HepG2 (cell line): ENCODE measurements around the gene CYSLTR1. TPM values are rescaled to one million over a fixed set of nuclear protein-coding genes. Genes with fewer than 3 reads are reported as not detected.

Source experiments
- ATAC-seq: fragments of 200-7000 bp; cut with Tn5 transposase; 3 replicates; pipeline ENCODE4 v1.9.1; 2020; ENCODE audit warnings: mild to moderate bottlenecking, moderate library complexity
- BruUV-seq: library from RNA; stranded (reverse); fragments of 400-500 nt; replicated peaks from 2 replicates; lab custom pipeline; 2021; lab: Mats Ljungman, UMichigan
- CTCF ChIA-PET: fragments of 300-600 bp; formaldehyde crosslinking; extraction: SDS; loops from one replicate; lab custom pipeline; 2021; ENCODE audit warnings: low total read pairs, inconsistent platforms, low intra/inter-chr PET ratio; lab: Yijun Ruan, JAX
- POLR2A ChIA-PET: fragments of 350-600 bp; sonication (Branson Sonifier 250); formaldehyde crosslinking; loops from one replicate; lab custom pipeline; 2020; ENCODE audit warnings: antibody characterized with exemption, inconsistent platforms; lab: Yijun Ruan, JAX
- DNase-seq: peaks from one replicate; pipeline ENCODE4 v3.0.0-alpha.2; 2015; ENCODE audit warnings: low spot score
- FAIRE-seq: peaks from 3 replicates; lab custom pipeline; 2011; peaks lifted over from hg19 to GRCh38; lab: Jason Lieb, UNC
- H2AFZ ChIP-seq: one replicate; pipeline ENCODE4 v1.6.1; 2011; ENCODE audit warnings: low read length, inconsistent platforms
- H3K27ac ChIP-seq: fragments of 300-600 bp; 3 replicates; pipeline ENCODE4 v1.8.0; 2011; ENCODE audit warnings: mixed run types, mild to moderate bottlenecking, mixed read lengths, low read length, inconsistent platforms; ENCODE audit not compliant: insufficient read depth; ENCODE audit errors: extremely low read length
- H3K27me3 ChIP-seq, 2 experiments: fragments of 200-600 bp in 1 of 2; 2 replicates in 1 of 2; 3 replicates in 1 of 2; pipeline versions ENCODE4 v1.6.0 to v1.8.0; 2011; ENCODE audit warnings: low read length in 2 of 2, mild to moderate bottlenecking in 2 of 2, moderate library complexity in 2 of 2, inconsistent platforms in 1 of 2; ENCODE audit not compliant: insufficient read depth in 2 of 2, control insufficient read depth in 1 of 2
- H3K36me3 ChIP-seq, 2 experiments: fragments of 200-600 bp in 1 of 2; replicated peaks in 1 of 2; 2 replicates in 1 of 2; 3 replicates in 1 of 2; pipeline versions ENCODE4 v1.5.1 to v1.8.0; 2011; ENCODE audit warnings: low read length in 2 of 2, inconsistent platforms in 1 of 2; ENCODE audit not compliant: insufficient read depth in 2 of 2, control insufficient read depth in 1 of 2
- H3K4me1 ChIP-seq: 2 replicates; pipeline ENCODE4 v1.5.1; 2012; ENCODE audit warnings: low read length, inconsistent platforms; ENCODE audit not compliant: insufficient read depth
- H3K4me2 ChIP-seq: 2 replicates; pipeline ENCODE4 v1.6.0; 2011; ENCODE audit warnings: low read depth, low read length, inconsistent platforms
- H3K4me3 ChIP-seq, 3 experiments: fragments of 200-600 bp in 1 of 3; sonication (generic), shearing (Covaris generic) in 1 of 3; replicated peaks in 1 of 3; 2 replicates each; pipeline ENCODE4 v1.5.1; 2011 to 2016; ENCODE audit warnings: low read length in 3 of 3, inconsistent platforms in 2 of 3, low read depth in 2 of 3, mild to moderate bottlenecking in 2 of 3, control low read depth in 1 of 3, mixed read lengths in 1 of 3; ENCODE audit not compliant: insufficient read depth in 1 of 3
- H3K79me2 ChIP-seq: one replicate; pipeline ENCODE4 v1.6.1; 2011; ENCODE audit warnings: low read length, inconsistent platforms; ENCODE audit not compliant: insufficient read depth
- H3K9ac ChIP-seq: 2 replicates; pipeline ENCODE4 v1.6.0; 2011; ENCODE audit warnings: mild to moderate bottlenecking, low read depth, low read length, inconsistent platforms; ENCODE audit not compliant: insufficient read depth
- H3K9me3 ChIP-seq: 2 replicates; pipeline ENCODE4 v1.5.1; 2012; ENCODE audit warnings: mild to moderate bottlenecking, low read length
- H4K20me1 ChIP-seq: 2 replicates; pipeline ENCODE4 v1.6.0; 2011; ENCODE audit warnings: inconsistent platforms, mild to moderate bottlenecking, low read length, moderate library complexity; ENCODE audit not compliant: insufficient read depth
- ARNT2 ChIP-seq: sonication (generic); formaldehyde crosslinking; IDR thresholded peaks from 2 replicates; pipeline ENCODE4 v1.8.0; 2022; ENCODE audit warnings: mild to moderate bottlenecking, low read depth, missing genetic modification reagents, moderate library complexity
- HOXA5 ChIP-seq: sonication (generic); formaldehyde crosslinking; IDR thresholded peaks from 2 replicates; pipeline ENCODE4 v1.4.0; 2020; ENCODE audit warnings: missing genetic modification reagents
- KDM3A ChIP-seq: IDR thresholded peaks from 2 replicates; pipeline ENCODE4 v1.6.1; 2018; ENCODE audit warnings: low read depth, missing compliant biosample characterization
- MLLT10 ChIP-seq: sonication (generic); formaldehyde crosslinking; IDR thresholded peaks from 2 replicates; pipeline ENCODE4 v1.4.0; 2020; ENCODE audit warnings: missing genetic modification reagents
- NONO ChIP-seq, 2 experiments: fragments of 450-650 bp in 1 of 2; sonication (generic) in 1 of 2; formaldehyde crosslinking in 1 of 2; IDR thresholded peaks in 1 of 2; conservative IDR thresholded peaks in 1 of 2; 2 replicates each; pipeline versions ENCODE4 v1.6.1 to v1.8.0; 2017 to 2022; ENCODE audit warnings: mild to moderate bottlenecking in 1 of 2, missing genetic modification reagents in 1 of 2, moderate library complexity in 1 of 2
- RXRA ChIP-seq: sonication (generic); formaldehyde crosslinking; IDR thresholded peaks from 2 replicates; pipeline ENCODE4 v1.5.1; 2020; ENCODE audit warnings: missing genetic modification reagents
- TSC22D2 ChIP-seq: sonication (generic); formaldehyde crosslinking; IDR thresholded peaks from 2 replicates; pipeline ENCODE4 v1.5.1; 2020; ENCODE audit warnings: missing genetic modification reagents, mild to moderate bottlenecking, borderline replicate concordance
- ZNF234 ChIP-seq: sonication (generic); formaldehyde crosslinking; conservative IDR thresholded peaks from 2 replicates; pipeline ENCODE4 v1.5.1; 2020; ENCODE audit warnings: mild to moderate bottlenecking, missing genetic modification reagents
- ZNF749 ChIP-seq: sonication (generic); formaldehyde crosslinking; IDR thresholded peaks from 2 replicates; pipeline ENCODE4 v1.8.0; 2022; ENCODE audit warnings: mild to moderate bottlenecking, missing genetic modification reagents, moderate library complexity, borderline replicate concordance
- ZNF879 ChIP-seq: sonication (generic); formaldehyde crosslinking; IDR thresholded peaks from 2 replicates; pipeline ENCODE4 v1.8.1; 2023; ENCODE audit warnings: missing genetic modification reagents
- WGBS: methylation state at CpG from one replicate; pipeline ENCODE4 v1.1.6; 2017; ENCODE audit warnings: low lambda C conversion rate; 5-methylcytosine and 5-hydroxymethylcytosine counted together
- in situ Hi-C: cut with HindIII; loops from 2 replicates; pipeline ENCODE4 v1.10.0; 2017; ENCODE audit warnings: low pct_unique_long_range_greater_than_20kb; ENCODE audit not compliant: extremely low pct_ligation_motif_present
- intact Hi-C: fragments of 100-400 bp; cut with micrococcal nuclease; formaldehyde crosslinking; loops from one replicate; pipeline ENCODE4 v1.10.0; 2022; ENCODE audit not compliant: unreplicated experiment
- polyA plus RNA-seq, 8 experiments: library from polyadenylated mRNA; depleted of rRNA in 3 of 8; stranded (reverse) in 7 of 8; unstranded in 1 of 8; fragments of >200 nt; fragmentation: Illumina TruSeq in 4 of 8; extraction: Trizol in 4 of 8; gene quantifications; 2 replicates each; pipeline versions ENCODE4 v1.2.1 to v1.2.3, GENCODE V29; 2011 to 2016; ENCODE audit warnings: low read depth in 4 of 8, missing spikeins in 1 of 8, mixed read lengths in 1 of 8; ENCODE audit not compliant: insufficient read depth in 1 of 8
- total RNA-seq, 5 experiments: library from RNA; depleted of rRNA; stranded (reverse); fragments of >200 nt; fragmentation: Illumina TruSeq; extraction: Trizol; gene quantifications; 2 replicates each; pipeline ENCODE4 v1.2.3, GENCODE V29; 2016; ENCODE audit warnings: low read depth in 1 of 5
- TF ChIP-seq, protein P1 (sequence below): sonication (generic); formaldehyde crosslinking; IDR thresholded peaks from 2 replicates; pipeline ENCODE4 v1.4.0; 2020; ENCODE audit warnings: missing genetic modification reagents
- TF ChIP-seq, protein P2 (sequence below): IDR thresholded peaks from 2 replicates; pipeline ENCODE4 v1.6.1; 2016; ENCODE audit warnings: mild to moderate bottlenecking, missing biosample characterization, missing genetic modification reagents
- TF ChIP-seq, protein P3 (sequence below): sonication (generic); formaldehyde crosslinking; conservative IDR thresholded peaks from 2 replicates; pipeline ENCODE4 v1.4.0; 2020; ENCODE audit warnings: mild to moderate bottlenecking, missing genetic modification reagents, moderate library complexity
- TF ChIP-seq, protein P4 (sequence below): sonication (generic); formaldehyde crosslinking; IDR thresholded peaks from 2 replicates; pipeline ENCODE4 v1.4.0; 2020; ENCODE audit warnings: missing genetic modification reagents, low read depth, mild to moderate bottlenecking, borderline replicate concordance

The CYSLTR1 gene
- total and polyA plus RNA-seq, 2 of the 13 experiments (the other 11 are each of a cell fraction or from before 2014, with no cell fraction given): not detected

DNA sequence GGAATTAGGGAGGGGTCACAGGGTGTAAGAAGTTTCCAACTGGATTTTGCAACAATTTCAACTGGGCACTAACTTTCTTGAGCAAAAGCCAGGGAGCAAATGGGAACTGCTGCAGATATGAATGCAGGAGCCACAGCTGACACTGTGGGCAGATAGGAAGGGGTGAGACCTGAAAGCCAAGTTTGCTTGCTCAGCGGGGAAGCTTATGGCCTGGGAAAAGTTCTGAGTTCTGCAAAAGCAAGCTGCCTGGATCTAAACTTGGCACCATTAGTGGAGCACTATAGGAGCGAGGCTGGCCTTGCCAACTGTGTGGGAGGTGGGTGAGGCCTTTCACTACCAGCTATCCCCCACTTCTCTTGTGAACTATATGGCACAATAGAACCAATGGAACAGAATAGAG, 11.1 kb downstream of the CYSLTR1 start:
- no peak overlapping the region for H3K27ac ChIP-seq
- H3K27me3 ChIP-seq: no peaks in the 10 kb centered on the region
- in situ Hi-C loops: no loop called here
- no peaks in the 10 kb centered on the region for H3K36me3 ChIP-seq
- no peaks in the 10 kb centered on the region for H3K79me2 ChIP-seq
- TF ChIP-seq NONO (IDR thresholded peaks at IDR 0.05): no peak
- no peak for TF ChIP-seq NONO (CRISPR knock-in tag; conservative IDR thresholded peaks at IDR 0.05)
- TF ChIP-seq ARNT2: no peak
- TF ChIP-seq ZNF234 (CRISPR knock-in tag): no peak
- no peak for TF ChIP-seq ZNF749 (CRISPR knock-in tag)
- no peak for TF ChIP-seq MLLT10 (CRISPR knock-in tag)
- TF ChIP-seq, protein P1, sequence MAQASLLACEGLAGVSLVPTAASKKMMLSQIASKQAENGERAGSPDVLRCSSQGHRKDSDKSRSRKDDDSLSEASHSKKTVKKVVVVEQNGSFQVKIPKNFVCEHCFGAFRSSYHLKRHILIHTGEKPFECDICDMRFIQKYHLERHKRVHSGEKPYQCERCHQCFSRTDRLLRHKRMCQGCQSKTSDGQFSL (CRISPR knock-in tag): no peak
- TF ChIP-seq, protein P2, sequence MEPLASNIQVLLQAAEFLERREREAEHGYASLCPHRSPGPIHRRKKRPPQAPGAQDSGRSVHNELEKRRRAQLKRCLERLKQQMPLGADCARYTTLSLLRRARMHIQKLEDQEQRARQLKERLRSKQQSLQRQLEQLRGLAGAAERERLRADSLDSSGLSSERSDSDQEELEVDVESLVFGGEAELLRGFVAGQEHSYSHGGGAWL (CRISPR knock-in tag): no peak
- TF ChIP-seq RXRA: no peak
- TF ChIP-seq, protein P3, sequence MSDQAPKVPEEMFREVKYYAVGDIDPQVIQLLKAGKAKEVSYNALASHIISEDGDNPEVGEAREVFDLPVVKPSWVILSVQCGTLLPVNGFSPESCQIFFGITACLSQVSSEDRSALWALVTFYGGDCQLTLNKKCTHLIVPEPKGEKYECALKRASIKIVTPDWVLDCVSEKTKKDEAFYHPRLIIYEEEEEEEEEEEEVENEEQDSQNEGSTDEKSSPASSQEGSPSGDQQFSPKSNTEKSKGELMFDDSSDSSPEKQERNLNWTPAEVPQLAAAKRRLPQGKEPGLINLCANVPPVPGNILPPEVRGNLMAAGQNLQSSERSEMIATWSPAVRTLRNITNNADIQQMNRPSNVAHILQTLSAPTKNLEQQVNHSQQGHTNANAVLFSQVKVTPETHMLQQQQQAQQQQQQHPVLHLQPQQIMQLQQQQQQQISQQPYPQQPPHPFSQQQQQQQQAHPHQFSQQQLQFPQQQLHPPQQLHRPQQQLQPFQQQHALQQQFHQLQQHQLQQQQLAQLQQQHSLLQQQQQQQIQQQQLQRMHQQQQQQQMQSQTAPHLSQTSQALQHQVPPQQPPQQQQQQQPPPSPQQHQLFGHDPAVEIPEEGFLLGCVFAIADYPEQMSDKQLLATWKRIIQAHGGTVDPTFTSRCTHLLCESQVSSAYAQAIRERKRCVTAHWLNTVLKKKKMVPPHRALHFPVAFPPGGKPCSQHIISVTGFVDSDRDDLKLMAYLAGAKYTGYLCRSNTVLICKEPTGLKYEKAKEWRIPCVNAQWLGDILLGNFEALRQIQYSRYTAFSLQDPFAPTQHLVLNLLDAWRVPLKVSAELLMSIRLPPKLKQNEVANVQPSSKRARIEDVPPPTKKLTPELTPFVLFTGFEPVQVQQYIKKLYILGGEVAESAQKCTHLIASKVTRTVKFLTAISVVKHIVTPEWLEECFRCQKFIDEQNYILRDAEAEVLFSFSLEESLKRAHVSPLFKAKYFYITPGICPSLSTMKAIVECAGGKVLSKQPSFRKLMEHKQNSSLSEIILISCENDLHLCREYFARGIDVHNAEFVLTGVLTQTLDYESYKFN (CRISPR knock-in tag): no peak
- TF ChIP-seq TSC22D2 (CRISPR knock-in tag): no peak
- TF ChIP-seq KDM3A (CRISPR knock-in tag): no peak
- TF ChIP-seq, protein P4, sequence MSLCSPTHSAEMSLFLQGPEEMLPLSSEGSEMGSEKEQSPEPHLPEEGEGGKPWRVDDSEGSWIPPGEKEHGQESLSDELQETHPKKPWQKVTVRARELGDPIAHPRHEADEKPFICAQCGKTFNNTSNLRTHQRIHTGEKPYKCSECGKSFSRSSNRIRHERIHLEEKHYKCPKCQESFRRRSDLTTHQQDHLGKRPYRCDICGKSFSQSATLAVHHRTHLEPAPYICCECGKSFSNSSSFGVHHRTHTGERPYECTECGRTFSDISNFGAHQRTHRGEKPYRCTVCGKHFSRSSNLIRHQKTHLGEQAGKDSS (CRISPR knock-in tag): no peak
- TF ChIP-seq ZNF879 (CRISPR knock-in tag): no peak
- no peak for TF ChIP-seq HOXA5 (CRISPR knock-in tag)
- H2AFZ ChIP-seq: no peak overlapping the region
- no peaks in the 10 kb centered on the region for H3K9me3 ChIP-seq
- no peak for ATAC-seq
- ChIA-PET POLR2A (no interaction called here), CTCF (no interaction called here)
- intact Hi-C loops: no loop called here
- BruUV-seq: no TSS peak
- H4K20me1 ChIP-seq: no peaks in the 10 kb centered on the region
- H3K4me3 ChIP-seq: no peak overlapping the region
- DNase-seq: no peak
- FAIRE-seq: no peak
- no peaks in the 10 kb centered on the region for H3K4me1 ChIP-seq
- WGBS: 0% methylated on average over 1 of the region's 2 CpGs
- H3K9ac ChIP-seq: no peak overlapping the region
- no peak overlapping the region for H3K4me2 ChIP-seq
